Stimulated activated effector memory CD8-positive, alpha-beta T cell treated with anti-CD3 and anti-CD28 coated beads, Interleukin-12 subunit alpha, Interleukin-12 subunit beta, amount 100 ng/mL, for 72 hours (primary cell): Measurements from ENCODE around the gene ALAS1.
"Not testable (repeated sequence)": the region's sequence is repeated elsewhere in the genome, so short reads cannot be mapped to it uniquely, and the experiment has no call there.

Experiments used
- ATAC-seq: fragments of 150-1000 bp; cut with Tn5 transposase; 2 replicates; pipeline ENCODE4 v1.10.0; 2021
- DNase-seq, 2 donors: peaks; one replicate each; pipeline ENCODE4 v3.0.0; 2021 to 2022; ENCODE audit warnings: low spot score in 2 of 2
- H3K27ac Mint-ChIP-seq: one replicate; pipeline ENCODE4 v1.8.0; 2022; ENCODE audit warnings: mild to moderate bottlenecking, mixed read lengths
- H3K36me3 Mint-ChIP-seq: one replicate; pipeline ENCODE4 v1.8.0; 2022; ENCODE audit warnings: mild to moderate bottlenecking, mixed read lengths
- H3K4me1 Mint-ChIP-seq: one replicate; pipeline ENCODE4 v1.8.0; 2022; ENCODE audit warnings: mixed read lengths
- H3K4me3 Mint-ChIP-seq: one replicate; pipeline ENCODE4 v1.8.0; 2022; ENCODE audit warnings: mild to moderate bottlenecking, mixed read lengths
- H3K9me3 Mint-ChIP-seq: one replicate; pipeline ENCODE4 v1.8.0; 2022; ENCODE audit warnings: mixed read lengths

ALAS1 gene

DNA sequence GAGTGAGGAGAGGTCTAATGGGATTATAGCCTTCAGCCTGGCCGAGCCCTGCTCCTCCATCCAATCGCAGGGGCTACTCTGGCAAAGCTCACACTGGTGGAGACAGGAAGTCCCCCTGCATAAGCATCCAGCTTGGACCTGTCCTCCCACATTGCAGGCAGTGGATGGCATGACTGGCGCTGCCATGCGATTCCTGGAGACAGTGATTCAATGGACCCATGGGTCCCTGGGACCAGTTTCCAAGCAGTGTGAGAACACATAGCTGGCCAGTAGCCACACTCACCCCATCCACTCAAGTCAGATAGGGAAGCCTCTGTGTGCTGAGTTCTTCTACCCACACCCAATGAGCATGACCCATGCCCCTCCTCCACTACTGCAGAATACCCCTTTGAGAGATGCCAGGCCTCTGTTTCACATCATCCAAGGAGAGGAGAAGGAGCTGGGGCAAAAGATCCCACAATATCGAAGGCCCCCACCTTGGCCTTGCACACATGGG is 25.6 kb upstream of the ALAS1 start:
- H3K4me3 Mint-ChIP-seq = no peak overlapping the region
- ATAC-seq (no peak), DNase-seq (no peak)
- H3K36me3 Mint-ChIP-seq = no peaks in the 10 kb centered on the region
- no peaks in the 10 kb centered on the region for H3K9me3 Mint-ChIP-seq
- H3K27ac Mint-ChIP-seq = no peak overlapping the region
- H3K4me1 Mint-ChIP-seq = peaks cover 26% of the 10 kb centered on the region

DNA sequence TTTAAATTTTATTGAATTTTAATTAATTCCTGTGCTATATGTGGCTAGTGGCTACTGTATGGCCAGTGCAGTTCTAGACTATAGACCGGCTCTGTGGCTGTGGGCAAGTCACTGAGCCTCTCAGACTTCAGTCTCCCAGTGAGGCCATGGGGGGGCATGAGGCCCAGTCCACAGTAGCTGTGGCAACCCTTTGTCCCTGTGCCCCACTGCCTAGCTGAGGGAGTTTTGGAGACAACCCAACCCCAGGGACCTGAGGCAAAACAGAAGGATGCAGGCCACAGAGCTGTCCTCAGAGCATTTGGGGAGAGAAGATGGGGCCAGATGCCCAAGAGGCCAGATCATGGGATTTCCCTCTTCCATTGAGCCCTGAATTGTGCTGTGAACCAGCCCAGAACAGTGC is 24.9 kb upstream of the ALAS1 start:
- H3K4me1 Mint-ChIP-seq = peaks cover 26% of the 10 kb centered on the region
- no peaks in the 10 kb centered on the region for H3K36me3 Mint-ChIP-seq
- H3K27ac Mint-ChIP-seq = no peak overlapping the region
- H3K4me3 Mint-ChIP-seq = no peak overlapping the region
- no peaks in the 10 kb centered on the region for H3K9me3 Mint-ChIP-seq
- DNase-seq (no peak), ATAC-seq (no peak)

DNA sequence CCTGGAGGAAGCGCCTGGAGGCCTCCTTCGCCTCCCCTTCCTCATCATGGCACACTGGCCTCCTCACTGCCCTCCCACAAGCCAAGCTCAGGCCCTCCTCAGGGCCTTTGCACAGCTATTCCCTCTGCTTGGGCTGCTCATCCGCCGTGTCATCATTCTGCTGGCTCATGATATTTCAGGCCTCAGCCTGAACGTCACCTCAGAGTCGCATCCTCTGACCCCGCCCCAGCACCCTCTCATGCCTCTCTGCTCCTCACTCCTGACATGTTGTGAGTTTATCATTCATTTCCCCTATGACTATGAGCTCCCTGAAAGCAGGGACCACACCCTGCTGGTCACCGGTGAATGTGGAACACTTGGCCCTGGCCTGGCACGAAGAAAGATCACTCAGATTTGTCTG is 23.1 kb upstream of the ALAS1 start:
- peaks cover 26% of the 10 kb centered on the region for H3K4me1 Mint-ChIP-seq
- H3K9me3 Mint-ChIP-seq = no peaks in the 10 kb centered on the region
- DNase-seq (no peak), ATAC-seq (peak; percentile 84)
- H3K4me3 Mint-ChIP-seq = no peak overlapping the region
- no peaks in the 10 kb centered on the region for H3K36me3 Mint-ChIP-seq
- peak overlapping the region; percentile 60 for H3K27ac Mint-ChIP-seq

DNA sequence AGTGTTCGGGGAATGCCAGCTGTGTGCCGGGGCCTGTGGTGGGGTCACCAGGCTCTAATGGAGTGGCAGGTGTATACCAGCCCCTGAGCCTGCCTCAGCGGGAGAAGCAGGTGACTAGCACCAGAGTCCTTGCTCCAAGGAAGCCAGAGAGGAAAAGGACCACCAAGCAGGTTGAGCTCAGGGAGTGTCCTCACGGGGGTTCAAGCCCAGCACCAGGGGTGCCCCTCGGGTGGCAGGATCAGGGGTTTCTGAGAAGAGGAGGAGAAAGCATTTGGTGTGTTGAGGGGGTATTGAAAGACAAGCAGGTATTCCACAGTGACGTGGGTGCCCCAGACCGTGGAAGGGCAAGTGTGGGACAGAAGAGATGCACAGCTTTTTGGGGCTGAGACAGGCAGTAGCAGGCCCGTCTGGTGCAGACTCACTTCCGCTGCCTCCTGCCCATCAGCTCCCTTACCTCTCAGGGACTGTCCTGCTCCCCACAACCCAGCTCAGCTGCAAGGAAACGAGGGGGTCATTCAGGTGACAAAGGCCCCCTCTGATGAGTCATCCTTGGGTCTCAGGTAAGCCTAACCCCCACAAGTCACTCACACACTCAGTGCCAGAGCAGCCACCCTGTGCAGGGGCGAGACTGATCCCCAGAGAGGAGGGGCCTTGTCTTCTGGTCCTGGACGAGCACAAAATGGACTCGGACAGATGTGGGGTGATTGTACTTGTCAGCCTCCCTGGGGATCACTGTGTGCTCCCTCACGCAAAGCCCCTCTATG is 22.4 kb upstream of the ALAS1 start:
- Mint-ChIP-seq H3K4me3 (no peak overlapping the region), H3K9me3 (no peaks in the 10 kb centered on the region), H3K36me3 (no peaks in the 10 kb centered on the region), H3K4me1 (peaks cover 26% of the 10 kb centered on the region), H3K27ac (peak overlapping the region; percentile 60)
- no peak for DNase-seq
- no peak for ATAC-seq

DNA sequence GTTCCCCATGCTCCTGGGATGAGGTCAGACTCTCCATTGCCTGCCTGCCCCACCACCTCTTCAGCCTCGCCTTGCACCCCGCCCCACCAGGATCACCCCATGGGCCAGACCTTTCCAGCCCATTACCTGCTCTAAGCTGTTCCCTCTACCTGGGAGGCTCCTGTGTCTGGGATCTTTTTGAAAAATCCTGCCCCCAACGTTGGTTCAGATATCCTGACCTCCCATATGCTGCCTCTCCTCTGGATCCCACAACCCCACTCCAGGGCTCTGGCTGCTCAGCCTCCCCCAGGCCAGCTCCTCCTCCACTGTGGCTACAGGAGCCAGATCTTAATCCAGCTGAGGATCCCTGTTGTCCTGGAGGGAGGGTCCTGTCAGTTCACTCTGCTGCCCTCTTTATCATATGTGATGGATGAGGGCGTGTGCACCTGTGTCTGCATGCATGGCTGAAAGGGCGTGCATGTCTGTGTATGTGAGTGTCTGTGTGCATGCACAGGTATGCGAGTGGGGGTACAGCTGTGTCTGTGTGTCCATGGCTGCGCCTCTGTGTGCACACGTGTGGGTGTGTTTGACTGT is 21.7 kb upstream of the ALAS1 start:
- Mint-ChIP-seq H3K36me3 (no peaks in the 10 kb centered on the region), H3K27ac (no peak overlapping the region), H3K4me3 (no peak overlapping the region), H3K9me3 (no peaks in the 10 kb centered on the region), H3K4me1 (peaks cover 29% of the 10 kb centered on the region)
- no peak for ATAC-seq
- DNase-seq = no peak

DNA sequence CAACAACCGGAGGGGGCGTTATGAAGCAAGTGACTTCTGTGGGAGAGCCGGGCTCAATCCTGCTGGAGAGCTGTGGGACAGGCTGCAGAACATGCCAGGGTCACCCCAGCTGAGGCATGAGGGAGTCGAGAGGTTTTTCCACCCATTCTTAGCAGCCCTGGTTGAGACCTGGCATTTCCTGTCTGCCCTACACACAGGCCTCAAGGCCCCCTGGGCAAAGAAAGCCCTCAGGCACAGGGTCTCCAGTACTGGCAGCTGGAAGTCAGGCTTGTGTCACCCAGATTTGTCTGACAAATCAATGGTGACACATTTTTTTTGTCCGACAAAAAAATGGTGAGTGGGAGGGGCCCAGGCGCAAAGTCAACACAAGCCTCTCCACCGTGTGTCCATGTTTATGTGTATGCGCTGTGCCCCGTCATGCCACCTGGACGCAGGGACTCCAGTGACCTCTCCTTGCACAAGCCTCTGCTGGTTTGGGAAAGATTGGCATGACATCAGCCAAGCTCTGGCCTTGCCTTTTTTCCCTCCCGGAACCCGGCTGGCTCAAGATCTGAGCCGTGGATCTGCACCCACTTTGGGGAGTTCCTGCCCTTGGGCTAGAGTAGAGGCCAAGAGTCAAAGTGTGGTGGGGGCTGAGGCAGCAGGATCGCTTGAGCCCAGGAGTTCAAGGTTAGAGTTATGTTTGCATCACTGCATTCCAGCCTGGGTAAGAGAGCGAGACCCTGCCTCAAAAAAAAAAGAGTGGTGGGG is 20.8 kb upstream of the ALAS1 start:
- H3K4me1 Mint-ChIP-seq = peaks cover 30% of the 10 kb centered on the region
- H3K9me3 Mint-ChIP-seq = no peaks in the 10 kb centered on the region
- DNase-seq (no peak), ATAC-seq (no peak)
- no peak overlapping the region for H3K4me3 Mint-ChIP-seq
- H3K36me3 Mint-ChIP-seq = no peaks in the 10 kb centered on the region
- H3K27ac Mint-ChIP-seq = no peak overlapping the region

DNA sequence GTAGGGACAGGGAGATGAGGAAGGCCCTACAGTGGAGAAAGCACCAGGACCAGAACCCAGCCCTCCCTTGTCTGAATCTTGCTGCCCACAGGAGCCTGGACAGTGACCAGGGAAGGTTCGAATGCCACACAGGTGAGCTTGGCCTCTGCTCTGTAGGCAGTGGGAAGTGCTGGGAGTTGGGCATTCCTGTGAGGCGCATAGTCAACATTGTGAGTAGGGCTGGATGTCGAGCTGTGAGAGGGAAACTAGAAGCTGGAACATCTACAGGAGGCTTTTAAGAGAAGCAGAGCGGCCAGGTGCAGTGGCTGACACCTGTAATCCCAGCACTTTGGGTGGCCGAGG is 20.3 kb upstream of the ALAS1 start:
- no peak overlapping the region for H3K27ac Mint-ChIP-seq
- H3K36me3 Mint-ChIP-seq = no peaks in the 10 kb centered on the region
- DNase-seq (no peak), ATAC-seq (no peak)
- H3K4me3 Mint-ChIP-seq = no peak overlapping the region
- no peaks in the 10 kb centered on the region for H3K9me3 Mint-ChIP-seq
- H3K4me1 Mint-ChIP-seq = peaks cover 35% of the 10 kb centered on the region

DNA sequence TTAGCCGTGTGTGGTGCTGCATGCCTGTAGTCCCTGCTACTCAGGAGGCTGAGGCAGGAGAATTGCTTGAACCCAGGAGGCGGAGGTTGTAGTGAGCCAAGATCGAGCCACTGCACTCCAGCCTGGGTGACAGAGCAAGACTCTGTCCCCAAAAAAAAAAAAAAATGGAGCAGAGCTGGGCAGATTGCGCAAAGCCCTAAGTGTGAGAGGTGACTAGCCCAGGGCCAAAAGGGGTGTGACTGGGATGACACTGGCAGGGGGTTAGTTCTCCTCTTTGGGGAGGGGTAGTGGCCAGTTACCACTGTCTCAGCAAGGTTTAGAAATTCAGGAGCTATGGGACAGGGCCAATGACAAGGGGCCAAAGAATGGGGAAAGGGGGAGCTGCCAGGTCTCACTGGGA is 19.8 kb upstream of the ALAS1 start:
- ATAC-seq, DNase-seq, H3K4me3 Mint-ChIP-seq, H3K36me3 Mint-ChIP-seq, H3K9me3 Mint-ChIP-seq: not testable (repeated sequence)
- Mint-ChIP-seq H3K4me1 (peaks cover 38% of the 10 kb centered on the region), H3K27ac (peak overlapping the region; percentile 53)

DNA sequence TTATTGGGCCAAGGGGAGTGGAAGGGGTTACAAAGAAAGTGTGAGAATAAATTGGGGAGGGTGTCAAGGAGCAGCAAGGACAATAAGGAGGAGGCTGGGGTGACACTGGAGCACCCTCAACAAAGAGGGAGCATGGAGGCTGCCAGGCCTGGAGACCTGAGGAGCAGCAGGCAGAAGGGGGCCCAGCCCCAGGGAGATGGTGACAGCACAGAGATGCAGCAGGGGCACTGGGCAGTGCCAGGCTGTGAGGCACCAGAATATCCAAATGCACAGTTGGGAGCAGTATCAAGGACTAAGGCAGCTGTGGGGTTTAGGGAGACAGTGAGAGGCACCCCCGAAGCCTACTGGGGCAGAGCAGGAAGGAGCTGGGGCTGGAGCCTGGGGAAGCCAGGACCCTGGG is 19.4 kb upstream of the ALAS1 start:
- ATAC-seq = no peak
- H3K4me3 Mint-ChIP-seq = no peak overlapping the region
- H3K9me3 Mint-ChIP-seq = no peaks in the 10 kb centered on the region
- H3K27ac Mint-ChIP-seq = peak overlapping the region; percentile 53
- H3K4me1 Mint-ChIP-seq = peaks cover 38% of the 10 kb centered on the region
- H3K36me3 Mint-ChIP-seq = no peaks in the 10 kb centered on the region
- no peak for DNase-seq

DNA sequence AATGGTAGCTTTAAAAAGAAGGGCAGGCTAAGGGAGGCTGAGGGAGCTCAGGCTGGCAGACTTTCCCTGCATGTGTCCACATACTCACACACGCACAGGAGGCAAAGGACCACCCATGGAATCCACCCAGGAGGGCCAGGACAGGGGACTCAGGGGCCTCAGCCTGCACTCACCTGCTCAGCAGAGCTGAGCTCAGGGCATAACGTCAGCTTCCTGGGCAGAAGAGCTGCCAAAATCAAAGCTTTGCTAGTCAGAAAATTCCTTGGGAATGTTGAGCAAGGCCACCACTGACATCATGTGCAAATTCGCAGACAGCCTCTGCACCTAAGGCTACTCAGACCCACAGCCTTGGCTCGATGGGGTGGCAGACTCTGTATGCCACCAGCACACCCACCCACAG is 16.4 kb upstream of the ALAS1 start:
- no peaks in the 10 kb centered on the region for H3K9me3 Mint-ChIP-seq
- no peak overlapping the region for H3K4me3 Mint-ChIP-seq
- no peak for DNase-seq
- peaks cover 37% of the 10 kb centered on the region for H3K4me1 Mint-ChIP-seq
- ATAC-seq = no peak
- no peaks in the 10 kb centered on the region for H3K36me3 Mint-ChIP-seq
- H3K27ac Mint-ChIP-seq = peak overlapping the region; percentile 81

DNA sequence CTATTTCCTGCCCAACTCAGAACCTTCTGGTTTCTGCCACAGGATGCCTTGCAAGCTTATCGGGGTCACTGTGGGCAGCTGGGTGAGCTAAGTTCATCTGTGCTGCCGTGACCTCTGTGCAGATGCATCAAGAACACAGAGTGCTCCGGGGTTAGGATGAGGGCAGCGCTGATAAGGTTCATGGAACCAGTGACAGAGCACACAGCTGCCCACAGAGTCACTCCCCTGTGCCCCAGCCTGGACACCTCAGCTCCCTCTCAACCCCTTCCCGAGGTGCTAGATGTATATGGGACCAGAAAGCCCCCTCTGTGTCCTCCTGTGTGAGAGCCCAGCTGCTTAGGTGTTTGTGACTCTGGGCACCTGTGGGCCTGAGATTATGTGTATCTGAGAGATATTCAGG is 15.8 kb upstream of the ALAS1 start:
- peak; percentile 85 for ATAC-seq
- Mint-ChIP-seq H3K4me3 (no peak overlapping the region), H3K9me3 (no peaks in the 10 kb centered on the region)

DNA sequence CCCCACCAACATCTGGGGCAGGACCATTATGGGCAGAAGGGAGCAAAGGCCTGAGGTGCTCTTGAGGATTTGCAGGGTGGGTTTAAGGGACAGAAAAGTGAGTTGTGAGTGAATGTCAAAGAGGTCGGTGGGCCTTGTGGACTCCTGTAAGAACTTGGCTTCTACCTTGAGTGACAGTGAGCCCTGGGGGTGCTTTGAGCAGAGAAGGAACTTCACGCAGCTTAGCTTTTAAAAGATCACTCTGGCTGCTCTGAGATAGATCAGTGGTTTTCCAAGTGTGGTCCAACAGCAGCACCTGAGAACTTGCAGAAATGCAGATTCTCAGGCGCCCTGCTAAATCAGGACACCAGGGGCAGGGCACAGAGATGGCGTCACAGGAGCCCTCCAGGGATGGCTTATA is 15.3 kb upstream of the ALAS1 start:
- no peaks in the 10 kb centered on the region for H3K36me3 Mint-ChIP-seq
- peaks cover 34% of the 10 kb centered on the region for H3K4me1 Mint-ChIP-seq
- ATAC-seq (no peak), DNase-seq (no peak)
- H3K27ac Mint-ChIP-seq = peak overlapping the region; percentile 81
- H3K4me3 Mint-ChIP-seq = no peak overlapping the region
- H3K9me3 Mint-ChIP-seq = no peaks in the 10 kb centered on the region

More for the DNA sequence above, 15.8 kb upstream of the ALAS1 start:
- H3K4me1 Mint-ChIP-seq = peaks cover 34% of the 10 kb centered on the region
- H3K27ac Mint-ChIP-seq = peak overlapping the region; percentile 81
- DNase-seq = no peak
- H3K36me3 Mint-ChIP-seq = no peaks in the 10 kb centered on the region

DNA sequence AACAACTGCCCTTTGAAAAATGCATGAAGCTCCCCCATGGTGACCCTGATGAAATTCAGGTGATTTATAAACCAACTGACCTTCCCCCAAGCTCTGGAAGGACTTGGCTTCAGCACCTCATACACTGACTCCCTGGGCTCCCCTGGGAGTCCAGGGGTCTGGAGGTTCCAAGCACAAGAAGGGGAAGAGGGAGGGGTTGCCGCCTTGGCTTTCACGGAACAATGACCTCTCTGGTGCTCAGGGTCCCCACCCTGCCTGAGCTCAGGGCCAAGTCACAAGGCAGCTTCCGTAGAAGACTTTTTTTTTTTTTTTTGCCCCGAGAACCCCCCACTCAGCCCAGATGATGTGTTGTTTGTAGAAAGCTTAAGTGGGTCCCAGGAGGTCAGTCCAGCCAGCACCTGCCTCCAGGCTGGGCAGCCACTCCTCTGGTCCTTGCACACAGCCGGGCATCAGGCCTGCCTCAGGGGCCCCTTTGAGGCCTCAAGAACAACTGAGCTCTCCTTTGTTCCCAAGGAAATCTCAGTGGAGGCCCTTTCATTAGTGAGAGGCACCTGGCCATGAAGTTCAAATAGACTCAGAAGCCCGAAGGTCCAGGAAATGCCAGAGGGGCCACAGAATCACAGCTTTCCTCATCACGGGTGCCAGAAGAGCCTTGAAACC is 14.0 kb upstream of the ALAS1 start:
- ATAC-seq (no peak), DNase-seq (no peak)
- peaks cover 34% of the 10 kb centered on the region for H3K4me1 Mint-ChIP-seq
- no peaks in the 10 kb centered on the region for H3K36me3 Mint-ChIP-seq
- H3K9me3 Mint-ChIP-seq = no peaks in the 10 kb centered on the region
- H3K27ac Mint-ChIP-seq = peak overlapping the region; percentile 54
- H3K4me3 Mint-ChIP-seq = no peak overlapping the region

DNA sequence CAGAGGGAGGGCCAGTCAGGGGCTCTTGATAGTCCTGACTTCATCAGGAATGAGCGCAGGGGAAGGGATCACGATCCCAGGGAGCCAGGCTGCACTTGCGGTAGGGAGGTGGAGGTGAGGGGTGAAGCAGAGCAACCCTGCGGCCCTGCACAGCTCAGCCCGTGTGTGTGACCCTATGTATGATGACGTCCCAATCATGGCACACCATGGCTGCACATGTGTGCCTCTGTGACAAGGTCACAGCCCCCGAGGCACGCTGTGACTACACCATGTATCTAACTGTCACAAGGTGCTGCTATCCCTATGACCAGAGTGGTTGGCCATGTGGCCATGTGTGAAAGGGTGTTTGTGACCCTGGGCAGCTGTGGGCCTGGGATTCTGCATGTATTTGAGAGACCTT is 13.3 kb upstream of the ALAS1 start:
- Mint-ChIP-seq H3K4me1 (peaks cover 34% of the 10 kb centered on the region), H3K9me3 (no peaks in the 10 kb centered on the region), H3K36me3 (no peaks in the 10 kb centered on the region), H3K4me3 (no peak overlapping the region), H3K27ac (peak overlapping the region; percentile 54)
- ATAC-seq = no peak
- no peak for DNase-seq

DNA sequence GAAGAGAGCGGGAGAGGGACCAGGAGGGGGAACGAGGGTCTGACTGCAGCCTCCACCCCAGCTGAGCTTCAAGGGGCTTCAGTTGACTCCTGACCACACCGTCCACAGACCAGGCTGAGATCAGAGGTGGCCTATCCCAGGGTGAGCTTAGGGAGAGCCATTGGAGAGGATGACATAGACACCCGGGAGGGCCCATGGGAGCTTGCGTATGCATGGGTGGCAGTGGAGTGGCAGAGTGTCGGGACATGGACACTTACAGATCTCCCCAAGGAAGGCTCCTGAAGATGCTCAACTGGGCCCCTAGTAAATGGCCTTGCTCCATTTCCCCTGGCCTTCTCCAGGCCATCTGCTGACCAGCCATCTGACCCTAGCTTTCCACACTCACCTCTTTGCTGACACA is 12.6 kb upstream of the ALAS1 start:
- no peak for ATAC-seq
- Mint-ChIP-seq H3K36me3 (no peaks in the 10 kb centered on the region), H3K9me3 (no peaks in the 10 kb centered on the region), H3K4me3 (no peak overlapping the region), H3K4me1 (peaks cover 34% of the 10 kb centered on the region), H3K27ac (peak overlapping the region; percentile 54)
- no peak for DNase-seq
